B cell (primary cell): ENCODE measurements around the gene FHIT.

Experiments
- EZH2 ChIP-seq: IDR thresholded peaks from 2 replicates; pipeline ENCODE4 v1.6.1; 2012; ENCODE audit warnings: borderline replicate concordance, low read depth, mild to moderate bottlenecking, moderate library complexity, low read length; ENCODE audit not compliant: insufficient read depth, poor library complexity, severe bottlenecking
- TF ChIP-seq, protein P1 (sequence below): fragments of 200-600 bp; IDR thresholded peaks from one replicate; pipeline ENCODE4 v1.8.0; 2022; ENCODE audit warnings: antibody characterized with exemption, mild to moderate bottlenecking

DNA sequence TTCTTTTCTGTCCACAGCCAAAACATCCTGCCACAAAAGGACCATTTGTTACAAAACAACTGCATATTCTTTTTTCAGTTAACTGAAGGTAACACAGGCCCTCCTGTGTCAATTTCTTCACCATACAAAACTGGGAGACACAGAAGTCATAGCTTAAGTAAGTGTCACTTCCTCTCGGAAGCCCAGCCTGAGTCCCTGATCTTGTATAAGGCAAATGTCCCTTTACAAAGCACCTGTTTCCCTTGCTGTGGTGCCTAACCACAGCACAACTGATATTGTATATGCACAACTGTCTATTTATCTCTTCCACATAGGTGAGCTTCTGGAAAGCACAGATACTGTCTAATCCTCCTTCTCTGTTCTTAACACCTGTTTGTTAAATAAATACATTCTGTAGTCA is 293.7 kb downstream of the FHIT start:
- TF ChIP-seq, protein P1, sequence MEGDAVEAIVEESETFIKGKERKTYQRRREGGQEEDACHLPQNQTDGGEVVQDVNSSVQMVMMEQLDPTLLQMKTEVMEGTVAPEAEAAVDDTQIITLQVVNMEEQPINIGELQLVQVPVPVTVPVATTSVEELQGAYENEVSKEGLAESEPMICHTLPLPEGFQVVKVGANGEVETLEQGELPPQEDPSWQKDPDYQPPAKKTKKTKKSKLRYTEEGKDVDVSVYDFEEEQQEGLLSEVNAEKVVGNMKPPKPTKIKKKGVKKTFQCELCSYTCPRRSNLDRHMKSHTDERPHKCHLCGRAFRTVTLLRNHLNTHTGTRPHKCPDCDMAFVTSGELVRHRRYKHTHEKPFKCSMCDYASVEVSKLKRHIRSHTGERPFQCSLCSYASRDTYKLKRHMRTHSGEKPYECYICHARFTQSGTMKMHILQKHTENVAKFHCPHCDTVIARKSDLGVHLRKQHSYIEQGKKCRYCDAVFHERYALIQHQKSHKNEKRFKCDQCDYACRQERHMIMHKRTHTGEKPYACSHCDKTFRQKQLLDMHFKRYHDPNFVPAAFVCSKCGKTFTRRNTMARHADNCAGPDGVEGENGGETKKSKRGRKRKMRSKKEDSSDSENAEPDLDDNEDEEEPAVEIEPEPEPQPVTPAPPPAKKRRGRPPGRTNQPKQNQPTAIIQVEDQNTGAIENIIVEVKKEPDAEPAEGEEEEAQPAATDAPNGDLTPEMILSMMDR = no peak
- TF ChIP-seq EZH2 = no peak
